H1 (cell line): ENCODE results near the gene SMPX. TPM values are rescaled to one million over a fixed set of nuclear protein-coding genes. Genes with fewer than 3 reads are reported as not detected.
A peak's percentile ranks its signal among the peaks of the same experiment; 100 is the strongest.

ENCODE experiments used
- CTCF ChIA-PET: fragments of 300-600 bp; sonication (Branson Sonifier 250); formaldehyde crosslinking; loops from one replicate; lab custom pipeline; 2021; ENCODE audit not compliant: partially characterized antibody; lab: Charles Lee
- POLR2A ChIA-PET: fragments of 300-600 bp; sonication (Branson Sonifier 250); formaldehyde crosslinking; loops from one replicate; lab custom pipeline; 2021; ENCODE audit warnings: inconsistent platforms; ENCODE audit not compliant: partially characterized antibody; lab: Charles Lee
- DNase-seq, 2 experiments: peaks; one replicate each; pipeline versions ENCODE4 v3.0.0 to v3.0.0-alpha.2; 2010 to 2022; ENCODE audit warnings: low spot score in 2 of 2, low read depth in 1 of 2, mixed read lengths in 1 of 2
- FAIRE-seq: peaks from 2 replicates; lab custom pipeline; 2011; peaks lifted over from hg19 to GRCh38; lab: Jason Lieb, UNC
- H2AFZ ChIP-seq: 2 replicates; pipeline ENCODE4 v1.8.1; 2012; ENCODE audit warnings: low read length, inconsistent platforms
- H2AK5ac ChIP-seq: 2 replicates; pipeline ENCODE4 v1.6.1; 2013; ENCODE audit warnings: low read depth, low read length
- H2BK120ac ChIP-seq: replicated peaks from 2 replicates; pipeline ENCODE3; 2013; ENCODE audit warnings: low read depth, low read length, inconsistent platforms
- H2BK12ac ChIP-seq: 2 replicates; pipeline ENCODE4 v1.6.1; 2013; ENCODE audit warnings: low read depth, low read length
- H2BK15ac ChIP-seq: 2 replicates; pipeline ENCODE4 v1.6.1; 2013; ENCODE audit warnings: low read length
- H2BK20ac ChIP-seq: 2 replicates; pipeline ENCODE4 v1.6.1; 2013; ENCODE audit warnings: low read length
- H2BK5ac ChIP-seq: 2 replicates; pipeline ENCODE4 v1.6.1; 2013; ENCODE audit warnings: low read depth, low read length
- H3K14ac ChIP-seq: 2 replicates; pipeline ENCODE4 v1.6.1; 2013; ENCODE audit warnings: inconsistent platforms; ENCODE audit not compliant: insufficient read length
- H3K18ac ChIP-seq: 2 replicates; pipeline ENCODE4 v1.6.1; 2013; ENCODE audit warnings: low read length; ENCODE audit errors: extremely low read depth
- H3K23ac ChIP-seq: 2 replicates; pipeline ENCODE4 v1.6.1; 2013; ENCODE audit warnings: inconsistent platforms; ENCODE audit not compliant: insufficient read length
- H3K23me2 ChIP-seq: 2 replicates; pipeline ENCODE4 v1.6.1; 2013; ENCODE audit warnings: low read depth, low read length
- H3K27ac ChIP-seq: 2 replicates; pipeline ENCODE4 v1.6.1; 2011; ENCODE audit warnings: low read depth, low read length, inconsistent platforms
- H3K27me3 ChIP-seq, 4 experiments: replicated peaks in 1 of 4; 1 replicate in 1 of 4; 2 replicates in 3 of 4; pipeline versions ENCODE4 v1.6.1 to v1.8.1; 2011 to 2013; ENCODE audit warnings: low read length in 3 of 4, mild to moderate bottlenecking in 3 of 4, inconsistent platforms in 2 of 4, mixed read lengths in 2 of 4, moderate library complexity in 1 of 4; ENCODE audit not compliant: control insufficient read depth in 3 of 4, insufficient read depth in 3 of 4; ENCODE audit errors: extremely low read depth in 1 of 4
- H3K36me3 ChIP-seq, 4 experiments: 2 replicates each; pipeline versions ENCODE4 v1.6.1 to v1.8.1; 2011 to 2013; ENCODE audit warnings: mild to moderate bottlenecking in 4 of 4, low read length in 3 of 4, moderate library complexity in 2 of 4, control low read depth in 1 of 4, inconsistent platforms in 1 of 4; ENCODE audit not compliant: insufficient read depth in 4 of 4, control insufficient read depth in 2 of 4
- H3K4ac ChIP-seq: replicated peaks from 2 replicates; pipeline ENCODE3; 2013; ENCODE audit warnings: low read length, low read depth, mixed read lengths, inconsistent platforms; ENCODE audit not compliant: insufficient read length
- H3K4me1 ChIP-seq, 4 experiments: replicated peaks in 1 of 4; 1 replicate in 1 of 4; 2 replicates in 3 of 4; pipeline versions ENCODE4 v1.6.1 to v1.8.1; 2011 to 2013; ENCODE audit warnings: low read length in 3 of 4, inconsistent platforms in 2 of 4, mixed read lengths in 1 of 4; ENCODE audit not compliant: insufficient read depth in 4 of 4, control insufficient read depth in 3 of 4
- H3K4me2 ChIP-seq, 2 experiments: 2 replicates each; pipeline versions ENCODE4 v1.6.1 to v1.8.1; 2011 to 2013; ENCODE audit warnings: low read depth in 2 of 2, low read length in 2 of 2, control low read depth in 1 of 2, inconsistent platforms in 1 of 2, mild to moderate bottlenecking in 1 of 2; ENCODE audit not compliant: insufficient read depth in 1 of 2
- H3K4me3 ChIP-seq, 4 experiments: fragments of 200-600, 300-600 bp in 1 of 4; sonication (generic), shearing (Covaris generic), sonication (Bioruptor Twin) in 1 of 4; 2 replicates each; pipeline versions ENCODE4 v1.5.1 to v1.8.1; 2011 to 2016; ENCODE audit warnings: low read length in 4 of 4, low read depth in 3 of 4, control low read depth in 2 of 4, inconsistent platforms in 2 of 4, mild to moderate bottlenecking in 2 of 4, mixed read lengths in 1 of 4, moderate library complexity in 1 of 4; ENCODE audit not compliant: insufficient read depth in 2 of 4; ENCODE audit errors: extremely low read depth in 1 of 4
- H3K56ac ChIP-seq: replicated peaks from 2 replicates; pipeline ENCODE3; 2013; ENCODE audit warnings: low read depth, mild to moderate bottlenecking, mixed read lengths, low read length, inconsistent platforms; ENCODE audit not compliant: insufficient read length
- H3K79me1 ChIP-seq: 2 replicates; pipeline ENCODE4 v1.6.1; 2013; ENCODE audit warnings: low read depth, low read length, control low read depth
- H3K79me2 ChIP-seq, 2 experiments: 2 replicates each; pipeline versions ENCODE4 v1.6.1 to v1.8.1; 2012 to 2013; ENCODE audit warnings: low read length in 2 of 2, mild to moderate bottlenecking in 2 of 2, inconsistent platforms in 1 of 2; ENCODE audit not compliant: insufficient read depth in 2 of 2, control insufficient read depth in 1 of 2
- H3K9ac ChIP-seq, 4 experiments: replicated peaks in 1 of 4; 1 replicate in 1 of 4; 2 replicates in 3 of 4; pipeline versions ENCODE4 v1.6.1 to v1.8.1; 2011 to 2013; ENCODE audit warnings: low read depth in 3 of 4, low read length in 3 of 4, control low read depth in 2 of 4, mild to moderate bottlenecking in 2 of 4, moderate library complexity in 2 of 4, inconsistent platforms in 1 of 4; ENCODE audit errors: extremely low read depth in 1 of 4
- H3K9me3 ChIP-seq, 2 experiments: 2 replicates each; pipeline versions ENCODE4 v1.6.1 to v1.8.1; 2012 to 2013; ENCODE audit warnings: mild to moderate bottlenecking in 2 of 2, moderate library complexity in 2 of 2, control low read depth in 1 of 2, inconsistent platforms in 1 of 2, low read depth in 1 of 2, low read length in 1 of 2, mixed read lengths in 1 of 2; ENCODE audit not compliant: insufficient read depth in 2 of 2
- H4K20me1 ChIP-seq, 2 experiments: replicated peaks in 1 of 2; 2 replicates each; pipeline versions ENCODE3 to v1.8.1; 2011 to 2013; ENCODE audit warnings: inconsistent platforms in 2 of 2, low read length in 2 of 2, mild to moderate bottlenecking in 1 of 2; ENCODE audit not compliant: insufficient read depth in 2 of 2, control insufficient read depth in 1 of 2
- H4K5ac ChIP-seq: 2 replicates; pipeline ENCODE4 v1.6.1; 2013; ENCODE audit warnings: low read length, low read depth, mixed read lengths, inconsistent platforms; ENCODE audit not compliant: insufficient read length
- H4K8ac ChIP-seq: 2 replicates; pipeline ENCODE4 v1.8.0; 2013; ENCODE audit warnings: mild to moderate bottlenecking, moderate library complexity, low read length, inconsistent platforms; ENCODE audit not compliant: insufficient read depth; ENCODE audit errors: extremely low read depth
- H4K91ac ChIP-seq: replicated peaks from 2 replicates; pipeline ENCODE3; 2013; ENCODE audit warnings: low read length, mixed read lengths, inconsistent platforms; ENCODE audit not compliant: insufficient read length
- CEBPB ChIP-seq: IDR thresholded peaks from 2 replicates; pipeline ENCODE4 v1.6.1; 2012; ENCODE audit warnings: low read depth, low read length
- CHD2 ChIP-seq: IDR thresholded peaks from 2 replicates; pipeline ENCODE4 v1.6.1; 2012; ENCODE audit warnings: low read length, improper control_type of control experiment
- CREB1 ChIP-seq: IDR thresholded peaks from 2 replicates; pipeline ENCODE4 v1.6.1; 2012; ENCODE audit warnings: inconsistent platforms
- E2F6 ChIP-seq: IDR thresholded peaks from 2 replicates; pipeline ENCODE4 v1.6.1; 2012; ENCODE audit warnings: inconsistent platforms
- EGR1 ChIP-seq: IDR thresholded peaks from 2 replicates; pipeline ENCODE4 v1.6.1; 2011; ENCODE audit warnings: low read depth, low read length, borderline replicate concordance
- JUND ChIP-seq: IDR thresholded peaks from 2 replicates; pipeline ENCODE4 v1.6.1; 2011; ENCODE audit warnings: mild to moderate bottlenecking, improper control_type of control experiment, low read length
- KDM4A ChIP-seq: IDR thresholded peaks from one replicate; pipeline ENCODE4 v1.7.1; 2012; ENCODE audit warnings: low read depth, mild to moderate bottlenecking, moderate library complexity, low read length, inconsistent platforms; ENCODE audit not compliant: severe bottlenecking
- NANOG ChIP-seq: IDR thresholded peaks from 2 replicates; pipeline ENCODE4 v1.6.1; 2011; ENCODE audit warnings: low read length, low read depth, mild to moderate bottlenecking, inconsistent platforms; ENCODE audit not compliant: insufficient read depth, poor library complexity, severe bottlenecking
- POLR2AphosphoS5 ChIP-seq: IDR thresholded peaks from 2 replicates; pipeline ENCODE4 v1.6.1; 2011; ENCODE audit warnings: low read depth, low read length
- RBBP5 ChIP-seq: IDR thresholded peaks from 2 replicates; pipeline ENCODE4 v1.7.1; 2012; ENCODE audit warnings: low read depth, mild to moderate bottlenecking, inconsistent platforms, low read length, moderate library complexity, borderline replicate concordance
- SIN3A ChIP-seq, 2 experiments: IDR thresholded peaks in 1 of 2; conservative IDR thresholded peaks in 1 of 2; 2 replicates each; pipeline ENCODE4 v1.6.1; 2011 to 2012; ENCODE audit warnings: low read length in 2 of 2, improper control_type of control experiment in 1 of 2, low read depth in 1 of 2, mild to moderate bottlenecking in 1 of 2
- SIRT6 ChIP-seq: IDR thresholded peaks from one replicate; pipeline ENCODE4 v1.7.1; 2012; ENCODE audit warnings: low read length, inconsistent platforms
- SP4 ChIP-seq: IDR thresholded peaks from 2 replicates; pipeline ENCODE4 v1.6.1; 2012; ENCODE audit warnings: low read length, inconsistent platforms
- SRF ChIP-seq: IDR thresholded peaks from 2 replicates; pipeline ENCODE4 v1.6.1; 2011; ENCODE audit warnings: mild to moderate bottlenecking, low read depth, low read length, moderate library complexity
- TCF12 ChIP-seq: IDR thresholded peaks from 2 replicates; pipeline ENCODE4 v1.6.1; 2011; ENCODE audit warnings: low read depth, mild to moderate bottlenecking, low read length
- ZNF274 ChIP-seq: IDR thresholded peaks from 2 replicates; pipeline ENCODE4 v1.7.0; 2012; ENCODE audit warnings: low read length, borderline replicate concordance; ENCODE audit errors: extremely low read depth
- WGBS, 2 experiments: shearing (Covaris generic) in 1 of 2; methylation state at CpG; one replicate each; pipeline versions ENCODE4 v1.1.6 to v1.1.7; 2013 to 2015; ENCODE audit warnings: low lambda C conversion rate in 2 of 2, mixed read lengths in 2 of 2, inconsistent platforms in 1 of 2, low coverage in 1 of 2, missing lambda C conversion rate in 1 of 2; ENCODE audit not compliant: insufficient replicate concordance in 2 of 2, insufficient coverage in 1 of 2, insufficient read length in 1 of 2; ENCODE audit errors: extremely low coverage in 1 of 2, missing lambda C conversion rate in 1 of 2; 5-methylcytosine and 5-hydroxymethylcytosine counted together
- polyA plus RNA-seq, 7 experiments: library from polyadenylated mRNA; depleted of rRNA in 3 of 7; stranded (reverse) in 5 of 7; unstranded in 2 of 7; fragments of >200 nt in 5 of 7; fragments of 200-250 nt in 2 of 7; gene quantifications; 1 replicate in 5 of 7; 2 replicates in 1 of 7; 4 replicates in 1 of 7; pipeline versions ENCODE4 v1.2.1 to v1.2.3, GENCODE V29; 2011 to 2013; ENCODE audit warnings: missing spikeins in 2 of 7, mixed read lengths in 2 of 7
- total RNA-seq: library from RNA; stranded (reverse); fragmentation: NEBNext Ultra II Directional; extraction: Animal tissue kit (Norgen Biotek cat#: 25700); gene quantifications from 2 replicates; pipeline ENCODE4 v1.2.1, GENCODE V29; 2021

SMPX gene
- total and polyA plus RNA-seq, 2 of the 8 experiments (the other 6 are each of a cell fraction or from before 2014, with no cell fraction given) = not detected

GRCh38 chrX:21658746-21659145 lies 99.2 kb downstream of the SMPX start:
- Histone ChIP-seq H3K79me2 (no peaks in the 10 kb centered on the region), H3K14ac (no peak overlapping the region), H3K9me3 (no peaks in the 10 kb centered on the region; a peak in 1 of 4 replicates), H4K8ac (no peak overlapping the region), H2BK15ac (no peak overlapping the region), H4K5ac (no peak overlapping the region), H3K23me2 (no peaks in the 10 kb centered on the region), H3K4ac (no peak overlapping the region), H3K4me2 (peak overlapping the region in 1 of 2 experiments; percentile 18; a peak in 1 of 4 replicates), H2BK120ac (no peak overlapping the region), H3K36me3 (no peaks in the 10 kb centered on the region), H2AK5ac (no peak overlapping the region), H2BK20ac (no peak overlapping the region), H3K9ac (no peak overlapping the region), H2BK5ac (no peak overlapping the region), H4K91ac (no peak overlapping the region), H3K4me3 (no peak overlapping the region; a peak in 1 of 8 replicates), H3K27me3 (no peaks in the 10 kb centered on the region), H3K18ac (no peak overlapping the region), H3K23ac (no peak overlapping the region), H4K20me1 (no peaks in the 10 kb centered on the region), H3K4me1 (no peaks in the 10 kb centered on the region), H3K56ac (no peak overlapping the region), H2AFZ (no peak overlapping the region), H3K79me1 (no peaks in the 10 kb centered on the region), H2BK12ac (no peak overlapping the region), H3K27ac (no peak overlapping the region)
- POLR2A ChIA-PET = no interaction called here
- no peak for FAIRE-seq
- TF ChIP-seq NANOG = no peak
- no peak for TF ChIP-seq SRF
- TF ChIP-seq JUND = no peak
- no peak for TF ChIP-seq RBBP5
- TF ChIP-seq E2F6 = no peak
- TF ChIP-seq CHD2 = no peak
- no peak for TF ChIP-seq SIRT6
- TF ChIP-seq POLR2AphosphoS5 = no peak
- no peak for TF ChIP-seq ZNF274
- no peak for TF ChIP-seq CEBPB
- no peak for TF ChIP-seq CREB1
- TF ChIP-seq TCF12 = no peak
- no peak for TF ChIP-seq KDM4A
- no peak for TF ChIP-seq SP4
- no peak for TF ChIP-seq EGR1
- no peak for TF ChIP-seq SIN3A (conservative IDR thresholded peaks at IDR 0.05 in 1 of 2, IDR thresholded peaks at IDR 0.05 in 1 of 2; ENCODE audit: low read depth in 1 of 2, low read length in 2 of 2)
- CTCF ChIA-PET = no interaction called here
- no peak for DNase-seq
- 98% methylated on average over 7 of the region's 23 CpGs; no CpG with 5 or more reads in 1 of the 2 experiments for WGBS, 2 experiments
